Right lobe of liver (tissue), 6 donors: ENCODE results near the gene SIRPD. TPM values are rescaled to one million over a fixed set of nuclear protein-coding genes. Genes with fewer than 3 reads are reported as not detected.

Experiments used
- ATAC-seq, 4 donors: fragments of 200-7000 bp; cut with Tn5 transposase; one replicate each; pipeline ENCODE4 v1.9.1; 2020; ENCODE audit warnings: mild to moderate bottlenecking in 4 of 4, moderate library complexity in 4 of 4
- DNase-seq, 3 donors: peaks; one replicate each; pipeline ENCODE4 v3.0.0-alpha.2; 2020
- H3K27ac ChIP-seq, 3 donors: fragments of 200-600 bp; one replicate each; pipeline ENCODE4 v1.8.0; 2022
- H3K27me3 ChIP-seq, 2 donors: fragments of 200-600 bp; one replicate each; pipeline ENCODE4 v1.8.0; 2022
- H3K36me3 ChIP-seq, 4 donors: fragments of 200-600 bp; sonication (generic) in 1 of 4; one replicate each; pipeline versions ENCODE4 v1.5.1 to v1.8.0; 2017 to 2022; ENCODE audit warnings: control low read depth in 1 of 4
- H3K4me1 ChIP-seq, 4 donors: fragments of 200-600 bp; sonication (generic) in 1 of 4; one replicate each; pipeline versions ENCODE4 v1.5.1 to v1.8.0; 2017 to 2022; ENCODE audit warnings: control low read depth in 1 of 4
- H3K4me3 ChIP-seq, 3 donors: fragments of 200-600 bp; one replicate each; pipeline ENCODE4 v1.8.0; 2022
- H3K9me3 ChIP-seq, 4 donors: fragments of 200-600 bp; sonication (generic) in 1 of 4; one replicate each; pipeline versions ENCODE4 v1.5.1 to v1.8.0; 2017 to 2022; ENCODE audit warnings: control low read depth in 1 of 4
- CTCF ChIP-seq, 4 donors: fragments of 200-600 bp in 3 of 4; fragments of 450-650 bp in 1 of 4; IDR thresholded peaks; one replicate each; pipeline versions ENCODE4 v1.5.1 to v1.8.0; 2016 to 2022; ENCODE audit warnings: antibody characterized with exemption in 4 of 4, mild to moderate bottlenecking in 2 of 4
- POLR2A ChIP-seq: fragments of 450-650 bp; IDR thresholded peaks from one replicate; pipeline ENCODE4 v1.6.1; 2017; ENCODE audit warnings: antibody characterized with exemption, mild to moderate bottlenecking
- WGBS: methylation state at CpG from one replicate; pipeline ENCODE4 v1.1.6; 2018; ENCODE audit warnings: low coverage, low lambda C conversion rate; ENCODE audit not compliant: insufficient coverage; ENCODE audit errors: missing lambda C conversion rate; 5-methylcytosine and 5-hydroxymethylcytosine counted together
- intact Hi-C, 2 donors: fragments of 100-400 bp; cut with DNase I; formaldehyde crosslinking; loops; one replicate each; pipeline versions ENCODE4 v1.11.2 to v1.14.1; 2022
- small RNA-seq, 2 experiments: library from RNA; depleted of rRNA; stranded (forward); fragments of <200 nt; gene quantifications; one replicate each; pipeline ENCODE3, GENCODE V24; 2016
- total RNA-seq, 6 experiments: library from RNA; depleted of rRNA in 2 of 6; stranded (reverse); fragments of >200 nt in 2 of 6; fragmentation: NEBNext Ultra II Directional in 3 of 6; extraction: Animal tissue kit (Norgen Biotek cat#: 25700) in 3 of 6; gene quantifications; one replicate each; pipeline versions ENCODE4 v1.1.0 to v1.2.4, GENCODE V29; 2016 to 2023
- donor health status: DM: no; HTN: yes; CAD: no.
- donor health status: DM: no; HTN: no; CAD: no.
- donor health status: DM: no; HTN: no; CAD: no.
- donor health status: DM: no; HTN: yes; CAD: no.
- donor health status: DM: no; HTN: yes; CAD: no.

The SIRPD gene
- total RNA-seq, 6 experiments from 2014 or later = not detected

GRCh38 chr20:1486566-1486965 is 70.9 kb downstream of the SIRPD start:
- intact Hi-C loops = no loop called here
- no peaks in the 10 kb centered on the region for H3K4me1 ChIP-seq
- no peak overlapping the region for H3K4me3 ChIP-seq
- TF ChIP-seq POLR2A (no peak), CTCF (IDR thresholded peaks at IDR 0.05) (no peak)
- 67% methylated on average over 2 of the region's 2 CpGs for WGBS
- no peaks in the 10 kb centered on the region for H3K36me3 ChIP-seq
- DNase-seq (no peak), ATAC-seq (no peak)
- no peak overlapping the region for H3K27ac ChIP-seq
- H3K9me3 ChIP-seq = no peaks in the 10 kb centered on the region
- no peaks in the 10 kb centered on the region for H3K27me3 ChIP-seq

- 36% methylated on average over 5 of the region's 5 CpGs for WGBS
- Histone ChIP-seq H3K4me3 (no peak overlapping the region), H3K4me1 (no peaks in the 10 kb centered on the region), H3K27me3 (no peaks in the 10 kb centered on the region), H3K27ac (no peak overlapping the region), H3K36me3 (no peaks in the 10 kb centered on the region), H3K9me3 (no peaks in the 10 kb centered on the region)
- no peak for DNase-seq
- TF ChIP-seq CTCF (IDR thresholded peaks at IDR 0.05) (no peak), POLR2A (no peak)
- intact Hi-C loops = no loop called here
- ATAC-seq = no peak
Observed at GRCh38 chr20:1484438-1485116, 72.9 kb downstream of the SIRPD start.

Small RNA genes within 50 kb of the gene (small RNA-seq; reads per million reads assigned to genes)
- gene RNU6-917P = 0 reads per million in 2 experiments

Other genes with a start within 250 kb of the SIRPD start
- gene SDCBP2, start 228.6 kb downstream of the SIRPD start, total RNA-seq = 10 to 100 TPM in 3 of 6 experiments, 1 to 10 TPM in 3; 2.0 to 43.3 (median 16.6) TPM
- gene FKBP1A, start 164.7 kb downstream of the SIRPD start, total RNA-seq = 10 to 100 TPM; 56.9 to 86.9 (median 63.4) TPM
- 10 to 100 TPM; 40.8 to 53.5 (median 43.4) TPM for gene NSFL1C, start 90.9 kb downstream of the SIRPD start, total RNA-seq
- 1 to 10 TPM in 5 of 6 experiments, under 1 TPM in 1; 0.55 to 5.6 (median 2.4) TPM for gene SIRPB2, start 66.3 kb downstream of the SIRPD start, total RNA-seq
- 1 to 10 TPM in 5 of 6 experiments, under 1 TPM in 1; 0.73 to 5.1 (median 3.9) TPM for gene SIRPB1, start 62.3 kb upstream of the SIRPD start, total RNA-seq
- under 1 TPM in 2 of 6 experiments, not detected in 4; 0.31 to 0.37 TPM for gene SIRPG, start 100.1 kb upstream of the SIRPD start, total RNA-seq